Testis (tissue), 3 donors: ENCODE results near the gene BSDC1. TPM values are rescaled to one million over a fixed set of nuclear protein-coding genes. Genes with fewer than 3 reads are reported as not detected.
A peak's percentile ranks its signal among the peaks of the same experiment; 100 is the strongest.
"Not testable (repeated sequence)": the region's sequence is repeated elsewhere in the genome, so short reads cannot be mapped to it uniquely, and the experiment has no call there.

Experiments
- DNase-seq: peaks from one replicate; pipeline ENCODE4 v3.0.0-alpha.2; 2019
- H3K27ac ChIP-seq, 2 donors: fragments of 200-600 bp; sonication (generic); one replicate each; pipeline ENCODE4 v1.5.1; 2019
- H3K27me3 ChIP-seq: fragments of 200-600 bp; sonication (generic); one replicate; pipeline ENCODE4 v1.5.1; 2019
- H3K36me3 ChIP-seq: fragments of 200-600 bp; sonication (generic); one replicate; pipeline ENCODE4 v1.5.1; 2017; ENCODE audit warnings: low read depth; ENCODE audit errors: missing control alignments
- H3K4me1 ChIP-seq: fragments of 200-600 bp; sonication (generic); one replicate; pipeline ENCODE4 v1.5.1; 2019
- H3K4me3 ChIP-seq, 2 donors: fragments of 200-600 bp; sonication (generic); one replicate each; pipeline ENCODE4 v1.5.1; 2017 to 2019
- H3K9me3 ChIP-seq: fragments of 200-600 bp; sonication (generic); one replicate; pipeline ENCODE4 v1.5.1; 2017
- CTCF ChIP-seq, 3 experiments: fragments of 450-650 bp in 2 of 3; fragments of 200-600 bp in 1 of 3; sonication (generic) in 1 of 3; IDR thresholded peaks; one replicate each; pipeline ENCODE4 v1.5.1; 2016 to 2019; ENCODE audit warnings: antibody characterized with exemption in 3 of 3, mild to moderate bottlenecking in 2 of 3, moderate library complexity in 1 of 3
- POLR2A ChIP-seq: fragments of 450-650 bp; IDR thresholded peaks from one replicate; pipeline ENCODE4 v1.6.1; 2017; ENCODE audit warnings: antibody characterized with exemption, mild to moderate bottlenecking, moderate library complexity
- WGBS, 2 donors: methylation state at CpG; one replicate each; pipeline ENCODE4 v1.1.5; 2018; 5-methylcytosine and 5-hydroxymethylcytosine counted together
- intact Hi-C: fragments of 100-400 bp; cut with DNase I; formaldehyde crosslinking; loops from one replicate; pipeline ENCODE4 v1.15.1; 2023; ENCODE audit warnings: low total_unique reads
- polyA plus RNA-seq: library from polyadenylated mRNA; stranded (reverse); fragments of 350-450 nt; fragmentation: Illumina TruSeq; extraction: RNeasy Lipid Tissue Mini Kit (QIAGEN cat#74804); gene quantifications from one replicate; pipeline ENCODE4 v1.2.3, GENCODE V29; 2014; ENCODE audit warnings: low read depth, low replicate concordance; ENCODE audit not compliant: insufficient read depth
- total RNA-seq, 2 donors: library from RNA; depleted of rRNA; stranded (reverse); fragments of >200 nt; gene quantifications; one replicate each; pipeline ENCODE4 v1.2.3, GENCODE V29; 2016

BSDC1 gene
- total and polyA plus RNA-seq, 3 donors from 2014 or later = 130 to 234 (median 160) TPM

GRCh38 chr1:32404946-32405345 lies 10.7 kb upstream of the BSDC1 start:
- no peaks in the 10 kb centered on the region for H3K27me3 ChIP-seq
- no peak for DNase-seq
- H3K9me3 ChIP-seq = no peaks in the 10 kb centered on the region
- no peak overlapping the region for H3K4me3 ChIP-seq
- no peak overlapping the region for H3K27ac ChIP-seq
- intact Hi-C loops = no loop called here
- H3K36me3 ChIP-seq = no peaks in the 10 kb centered on the region
- no peaks in the 10 kb centered on the region for H3K4me1 ChIP-seq
- WGBS, 2 donors = 45 to 47% methylated on average over 2 of the region's 2 CpGs
- TF ChIP-seq CTCF (IDR thresholded peaks at IDR 0.05) = no peak
- no peak for TF ChIP-seq POLR2A

- 53 to 59% methylated on average over 12 to 13 of the region's 13 CpGs for WGBS, 2 donors
- Histone ChIP-seq H3K4me1 (no peaks in the 10 kb centered on the region), H3K27ac (peak overlapping the region in 1 of 2 donors; percentile 57), H3K27me3 (no peaks in the 10 kb centered on the region), H3K36me3 (no peaks in the 10 kb centered on the region), H3K9me3 (no peaks in the 10 kb centered on the region), H3K4me3 (no peak overlapping the region)
- intact Hi-C loops = no loop called here
- DNase-seq = peak; percentile 91
- TF ChIP-seq POLR2A (no peak), CTCF (IDR thresholded peaks at IDR 0.05) (peak; percentile 66 to 88 (median 74))
These were observed 6.8 kb upstream of the BSDC1 start for GRCh38 chr1:32400876-32401631.

- intact Hi-C loops = no loop called here
- Histone ChIP-seq H3K4me1 (no peaks in the 10 kb centered on the region), H3K27me3 (no peaks in the 10 kb centered on the region), H3K4me3 (no peak overlapping the region), H3K9me3 (no peaks in the 10 kb centered on the region), H3K36me3 (no peaks in the 10 kb centered on the region), H3K27ac (no peak overlapping the region)
- WGBS, 2 donors = 81 to 85% methylated on average over 4 of the region's 4 CpGs
- TF ChIP-seq POLR2A (no peak), CTCF (IDR thresholded peaks at IDR 0.05) (no peak)
- DNase-seq = no peak
These were observed 5.6 kb upstream of the BSDC1 start for GRCh38 chr1:32399843-32400242.

GRCh38 chr1:32398401-32398800 lies 4.2 kb upstream of the BSDC1 start:
- intact Hi-C loops = no loop called here

GRCh38 chr1:32396524-32396923 lies 2.3 kb upstream of the BSDC1 start:
- DNase-seq, intact Hi-C loops, H3K27ac ChIP-seq, H3K4me3 ChIP-seq, H3K27me3 ChIP-seq, H3K9me3 ChIP-seq, H3K36me3 ChIP-seq: not testable (repeated sequence)
- WGBS, 2 donors = 89 to 90% methylated on average over 5 of the region's 5 CpGs
- peaks cover 18% of the 10 kb centered on the region for H3K4me1 ChIP-seq

More at GRCh38 chr1:32398401-32398800, 4.2 kb upstream of the BSDC1 start:
- Histone ChIP-seq H3K4me1 (peaks cover 2% of the 10 kb centered on the region), H3K36me3 (no peaks in the 10 kb centered on the region), H3K27me3 (no peaks in the 10 kb centered on the region), H3K4me3 (no peak overlapping the region), H3K9me3 (no peaks in the 10 kb centered on the region), H3K27ac (no peak overlapping the region)
- WGBS, 2 donors = 62 to 67% methylated on average over 2 of the region's 2 CpGs
- DNase-seq = no peak
- TF ChIP-seq POLR2A (no peak), CTCF (IDR thresholded peaks at IDR 0.05) (no peak)
